HFFc6 (cell line): ENCODE data around the gene ZW10. TPM values are rescaled to one million over a fixed set of nuclear protein-coding genes. Genes with fewer than 3 reads are reported as not detected.
"Not testable (repeated sequence)": the region's sequence is repeated elsewhere in the genome, so short reads cannot be mapped to it uniquely, and the experiment has no call there.

ENCODE experiments used
- DNase-seq: peaks from one replicate; pipeline ENCODE4 v3.0.0-alpha.2; 2018
- H3K27ac Mint-ChIP-seq: 2 replicates; pipeline ENCODE4 v1.8.0; 2020; ENCODE audit warnings: mild to moderate bottlenecking, mixed read lengths
- H3K27me3 Mint-ChIP-seq: 2 replicates; pipeline ENCODE4 v1.8.0; 2021; ENCODE audit warnings: mild to moderate bottlenecking, moderate library complexity, mixed read lengths; ENCODE audit not compliant: insufficient read depth
- H3K36me3 Mint-ChIP-seq: 2 replicates; pipeline ENCODE4 v1.8.0; 2021; ENCODE audit warnings: low read depth, mixed read lengths
- H3K4me1 Mint-ChIP-seq: 2 replicates; pipeline ENCODE4 v1.8.0; 2020; ENCODE audit warnings: low read depth, mixed read lengths
- H3K4me3 Mint-ChIP-seq: 2 replicates; pipeline ENCODE4 v1.8.0; 2020; ENCODE audit warnings: mild to moderate bottlenecking, moderate library complexity, mixed read lengths
- H3K9me3 Mint-ChIP-seq: 2 replicates; pipeline ENCODE4 v1.8.0; 2020; ENCODE audit warnings: mild to moderate bottlenecking, mixed read lengths
- CTCF ChIP-seq: fragments of 200-600 bp; sonication (generic); IDR thresholded peaks from 2 replicates; pipeline ENCODE4 v1.5.0; 2021; ENCODE audit warnings: antibody characterized with exemption, mild to moderate bottlenecking
- total RNA-seq, 6 experiments: library from RNA; stranded (reverse); fragmentation: NEBNext Ultra II Directional; extraction: Animal tissue kit (Norgen Biotek cat#: 25700); gene quantifications; 2 replicates in 1 of 6; 3 replicates in 5 of 6; pipeline ENCODE4 v1.2.3, GENCODE V29; 2021

ZW10 gene
- total RNA-seq, 6 experiments from 2014 or later: 15.8 to 21.2 (median 18.1) TPM

DNA sequence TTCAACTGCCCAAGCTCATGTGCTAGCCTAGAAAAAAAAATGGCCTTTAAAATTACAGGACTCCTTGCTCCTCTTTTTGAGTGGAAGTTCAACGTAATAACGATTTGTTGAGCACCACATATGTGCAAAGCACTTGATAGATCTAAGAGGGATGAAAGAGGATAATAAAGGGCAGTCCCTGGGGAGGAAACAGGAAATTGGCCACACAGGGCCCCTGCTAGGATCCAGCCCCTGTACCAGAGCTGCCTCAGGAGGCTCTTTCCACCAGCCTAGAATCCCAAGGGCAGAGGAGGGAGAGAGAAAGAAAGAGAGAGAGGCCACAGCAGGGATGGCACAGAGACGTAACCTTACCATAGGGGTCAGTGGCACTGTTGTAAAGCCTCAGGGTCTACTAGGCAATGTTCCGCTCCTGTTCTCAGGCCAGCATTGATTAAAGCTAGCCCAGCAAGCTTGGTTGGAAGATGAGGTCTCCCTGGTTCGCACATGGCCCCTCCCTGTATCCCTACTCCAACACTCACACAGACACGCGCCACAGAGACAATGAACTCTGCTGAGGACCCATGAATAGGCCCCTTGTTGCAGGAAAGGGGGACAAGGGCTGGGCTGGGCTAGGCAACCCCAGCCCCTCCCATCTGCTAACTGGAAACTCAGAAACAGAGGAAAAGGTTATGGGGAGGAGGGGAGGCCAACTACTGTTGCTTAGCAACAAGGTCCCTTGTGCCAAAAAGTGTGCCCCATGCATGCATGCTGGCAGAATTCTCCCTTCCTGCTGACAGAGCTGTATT lies 67.4 kb downstream of the ZW10 start, which contains the start of gene TMPRSS5:
Gene TMPRSS5, minus strand, starts transcription at position 438 of the 785 bp plus-strand sequence. Its CDS starts 84 bp downstream, at position 354.
- Mint-ChIP-seq H3K9me3 (peaks cover 15% of the 10 kb centered on the region), H3K27me3 (peaks cover 3% of the 10 kb centered on the region; the same call in 1 of the 2 replicates), H3K27ac (no peak within 1 kb of the TSS), H3K36me3 (no peaks in the 10 kb centered on the region), H3K4me1 (no peaks in the 10 kb centered on the region), H3K4me3 (no peak within 1 kb of the TSS)
- DNase-seq: no peak
- TF ChIP-seq CTCF: no peak

GRCh38 chr11:113703551-113703950 lies 69.9 kb downstream of the ZW10 start:
- not testable (repeated sequence) for H3K27me3 Mint-ChIP-seq, H3K4me1 Mint-ChIP-seq, H3K27ac Mint-ChIP-seq, H3K36me3 Mint-ChIP-seq, DNase-seq, H3K4me3 Mint-ChIP-seq
- H3K9me3 Mint-ChIP-seq: peaks cover 15% of the 10 kb centered on the region

- H3K4me1 Mint-ChIP-seq: no peaks in the 10 kb centered on the region
- H3K36me3 Mint-ChIP-seq: no peaks in the 10 kb centered on the region
- DNase-seq: no peak
- H3K9me3 Mint-ChIP-seq: peaks cover 4% of the 10 kb centered on the region; the same call in 1 of the 2 replicates
- H3K27me3 Mint-ChIP-seq: peaks cover 4% of the 10 kb centered on the region
- no peak overlapping the region for H3K27ac Mint-ChIP-seq
- H3K4me3 Mint-ChIP-seq: no peak overlapping the region
- no peak for TF ChIP-seq CTCF
Measured at GRCh38 chr11:113701491-113701890, 72.0 kb downstream of the ZW10 start.

DNA sequence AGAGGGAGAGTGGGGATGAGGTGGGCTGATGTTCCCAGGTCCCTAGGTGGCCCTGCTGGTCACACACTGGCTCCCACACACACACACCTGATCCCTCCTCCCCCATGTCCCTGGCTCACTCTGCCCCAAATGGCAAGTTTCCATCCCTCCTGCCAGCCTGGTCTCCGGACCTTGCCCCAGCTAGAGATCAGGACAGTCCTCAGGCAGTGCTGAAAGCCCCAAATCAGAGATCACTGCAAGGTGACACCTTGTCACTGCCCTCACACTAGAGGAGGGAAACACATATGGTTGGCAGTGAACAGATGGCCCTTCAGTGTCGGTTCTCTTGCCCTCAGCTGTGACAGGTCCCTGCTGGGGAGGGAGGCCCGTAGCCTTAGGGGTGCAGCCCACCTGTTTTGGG lies 75.0 kb downstream of the ZW10 start:
- DNase-seq: no peak
- no peaks in the 10 kb centered on the region for H3K4me1 Mint-ChIP-seq
- H3K27me3 Mint-ChIP-seq: peaks cover 3% of the 10 kb centered on the region
- no peak overlapping the region for H3K27ac Mint-ChIP-seq
- no peak for TF ChIP-seq CTCF
- no peak overlapping the region for H3K4me3 Mint-ChIP-seq
- H3K36me3 Mint-ChIP-seq: no peaks in the 10 kb centered on the region
- H3K9me3 Mint-ChIP-seq: peaks cover 4% of the 10 kb centered on the region; the same call in 1 of the 2 replicates

DNA sequence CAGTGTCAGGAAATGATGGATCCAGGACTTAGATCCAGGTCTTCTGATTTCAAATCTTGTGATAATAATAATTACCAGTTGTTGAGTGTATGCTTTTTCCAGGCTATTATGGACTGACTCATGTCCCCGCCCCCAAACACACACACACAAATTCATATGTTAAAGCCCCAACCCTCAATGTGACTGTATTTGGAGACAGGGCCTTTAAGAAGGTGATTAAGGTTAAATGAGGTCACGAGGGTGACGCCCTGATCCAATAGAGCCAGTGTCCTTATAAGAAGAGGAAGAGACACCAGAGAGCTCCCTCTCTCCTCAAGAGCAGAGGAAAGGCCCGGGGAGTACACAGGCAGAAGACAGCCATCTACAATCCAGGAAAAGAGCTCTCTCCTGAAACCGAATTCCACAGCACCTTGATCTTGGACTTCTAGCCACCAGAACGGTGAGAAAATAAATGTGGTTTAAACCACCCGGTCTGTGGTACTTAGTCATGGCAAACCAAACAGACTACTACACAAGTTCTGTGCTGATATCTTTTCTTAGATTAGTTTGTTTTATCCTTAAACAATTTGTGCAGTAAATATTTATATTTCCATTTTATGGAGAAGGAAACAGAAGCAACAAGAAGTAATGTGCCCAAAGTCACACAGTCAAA lies 75.6 kb downstream of the ZW10 start:
- H3K4me1 Mint-ChIP-seq: no peaks in the 10 kb centered on the region
- H3K4me3 Mint-ChIP-seq: no peak overlapping the region
- no peak overlapping the region for H3K27ac Mint-ChIP-seq
- H3K9me3 Mint-ChIP-seq: peaks cover 4% of the 10 kb centered on the region; the same call in 1 of the 2 replicates
- H3K27me3 Mint-ChIP-seq: peaks cover 3% of the 10 kb centered on the region
- TF ChIP-seq CTCF: no peak
- DNase-seq: no peak
- no peaks in the 10 kb centered on the region for H3K36me3 Mint-ChIP-seq

DNA sequence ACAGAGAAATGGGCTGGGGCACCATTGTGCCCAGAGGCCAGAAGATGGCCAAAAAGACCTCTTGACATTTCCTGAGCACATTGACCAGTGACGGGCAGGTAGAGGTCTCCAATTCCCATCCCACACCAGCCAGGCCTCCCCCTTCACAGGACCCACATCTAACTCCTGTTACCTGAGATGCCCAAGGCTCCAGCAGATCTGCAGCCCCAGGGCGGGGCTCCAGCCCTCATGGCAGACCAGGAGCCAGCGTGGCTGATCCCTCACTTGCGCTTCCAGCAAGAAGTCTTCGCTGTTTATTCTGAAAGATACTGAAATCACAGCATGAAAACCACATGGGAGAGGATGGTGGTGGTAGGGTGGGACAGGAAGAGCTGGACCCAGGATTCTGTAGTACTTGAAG lies 76.4 kb downstream of the ZW10 start:
- Mint-ChIP-seq H3K36me3 (no peaks in the 10 kb centered on the region), H3K4me1 (no peaks in the 10 kb centered on the region), H3K9me3 (peaks cover 2% of the 10 kb centered on the region; the same call in 1 of the 2 replicates), H3K27ac (no peak overlapping the region), H3K4me3 (no peak overlapping the region), H3K27me3 (peaks cover 3% of the 10 kb centered on the region)
- DNase-seq: no peak
- no peak for TF ChIP-seq CTCF
